Adrenal gland (tissue), 12 donors: ENCODE data around the gene STK24. TPM values are rescaled to one million over a fixed set of nuclear protein-coding genes. Genes with fewer than 3 reads are reported as not detected.

Experiments used
- DNase-seq, 7 donors: peaks; one replicate each; pipeline ENCODE4 v3.0.0-alpha.2; 2019 to 2020
- H3K27ac ChIP-seq, 5 donors: fragments of 200-600 bp; sonication (generic) in 4 of 5; 1 replicate in 3 of 5; 2 replicates in 2 of 5; pipeline versions ENCODE4 v1.5.1 to v1.8.0; 2016 to 2020; ENCODE audit warnings: mild to moderate bottlenecking in 1 of 5
- H3K27me3 ChIP-seq: fragments of 200-600 bp; 2 replicates; pipeline ENCODE4 v1.8.0; 2021
- H3K36me3 ChIP-seq, 2 donors: fragments of 200-600 bp; replicated peaks in 1 of 2; 1 replicate in 1 of 2; 2 replicates in 1 of 2; pipeline versions ENCODE4 v1.5.1 to v1.8.0; 2018 to 2022
- H3K4me1 ChIP-seq, 2 donors: fragments of 200-600 bp; replicated peaks in 1 of 2; 1 replicate in 1 of 2; 2 replicates in 1 of 2; pipeline versions ENCODE4 v1.5.1 to v1.8.0; 2018 to 2021
- H3K4me3 ChIP-seq, 4 donors: fragments of 200-600 bp; sonication (generic) in 3 of 4; one replicate each; pipeline ENCODE4 v1.5.1; 2016 to 2018
- H3K9me3 ChIP-seq, 3 donors: fragments of 200-600 bp; sonication (generic) in 1 of 3; replicated peaks in 1 of 3; 1 replicate in 2 of 3; 2 replicates in 1 of 3; pipeline versions ENCODE4 v1.5.1 to v1.8.0; 2016 to 2021
- CTCF ChIP-seq, 6 experiments: fragments of 450-650 bp in 4 of 6; fragments of 200-600 bp in 2 of 6; sonication (generic) in 1 of 6; IDR thresholded peaks; 1 replicate in 5 of 6; 2 replicates in 1 of 6; pipeline versions ENCODE4 v1.5.1 to v1.8.0; 2016 to 2021; ENCODE audit warnings: antibody characterized with exemption in 6 of 6, mild to moderate bottlenecking in 2 of 6, moderate library complexity in 1 of 6
- POLR2A ChIP-seq, 2 donors: fragments of 450-650 bp; IDR thresholded peaks; one replicate each; pipeline ENCODE4 v1.6.1; 2017; ENCODE audit warnings: antibody characterized with exemption in 2 of 2, mild to moderate bottlenecking in 2 of 2, moderate library complexity in 1 of 2
- WGBS, 4 donors: extraction: QIAGEN DNeasy Blood & Tissue Kit in 2 of 4; methylation state at CpG; one replicate each; pipeline versions ENCODE4 v1.1.5 to v1.1.7; 2013 to 2017; 5-methylcytosine and 5-hydroxymethylcytosine counted together
- intact Hi-C, 2 donors: fragments of 100-400 bp; cut with DNase I; formaldehyde crosslinking; loops; one replicate each; pipeline versions ENCODE4 v1.14.1 to v1.15.0; 2022 to 2023
- polyA plus RNA-seq, 3 donors: library from polyadenylated mRNA; stranded (reverse); fragments of 200-250 nt in 2 of 3; fragments of 350-450 nt in 1 of 3; fragmentation: Illumina TruSeq in 1 of 3; extraction: RNeasy Lipid Tissue Mini Kit (QIAGEN cat#74804) in 1 of 3; gene quantifications; one replicate each; pipeline ENCODE4 v1.2.3, GENCODE V29; 2013 to 2014
- total RNA-seq, 9 donors: library from RNA; depleted of rRNA in 4 of 9; stranded (reverse); fragments of >200 nt in 4 of 9; fragments of 120-200 nt in 1 of 9; fragmentation: NEBNext Ultra II Directional in 1 of 9; extraction: Animal tissue kit (Norgen Biotek cat#: 25700) in 1 of 9; gene quantifications; one replicate each; pipeline versions ENCODE4 v1.1.0 to v1.2.4, GENCODE V29; 2013 to 2023
- donor health status: healthy with polysubstance abuse.
- donor health status: Bipolar disorder and iron deficiency.
- donor health status: DM: yes; HTN: yes; CAD: no.
- donor health status: DM: no; HTN: no; CAD: no.
- donor health status: DM: no; HTN: no; CAD: no.
- donor health status: DM: yes; HTN: yes; CAD: no.

STK24 gene
- total and polyA plus RNA-seq, 12 donors, result 17.7 to 72.2 (median 56.0) TPM

- WGBS, 4 donors, result 61 to 75% (median 66%) methylated on average over 22 to 23 of the region's 23 CpGs
- no peaks in the 10 kb centered on the region for H3K36me3 ChIP-seq
- no peak for TF ChIP-seq CTCF (IDR thresholded peaks at IDR 0.05)
- TF ChIP-seq POLR2A (IDR thresholded peaks at IDR 0.05), result no peak
- peak overlapping the region in 1 of 4 donors; percentile 4 for H3K4me3 ChIP-seq
- H3K27me3 ChIP-seq, result no peaks in the 10 kb centered on the region
- H3K27ac ChIP-seq, result peak overlapping the region in 2 of 5 donors; percentile 8 to 73
- DNase-seq, result no peak
- H3K4me1 ChIP-seq, result peaks cover 0 to 51% of the 10 kb centered on the region in 2 donors
- H3K9me3 ChIP-seq, result no peaks in the 10 kb centered on the region
- intact Hi-C loops, result no loop called here
Measured at GRCh38 chr13:98542568-98543377, 34.1 kb downstream of the STK24 start.

GRCh38 chr13:98541701-98542203 lies 35.2 kb downstream of the STK24 start:
- Histone ChIP-seq H3K27me3 (no peaks in the 10 kb centered on the region), H3K9me3 (no peaks in the 10 kb centered on the region), H3K4me3 (no peak overlapping the region), H3K27ac (peak overlapping the region in 1 of 5 donors; percentile 73), H3K4me1 (peaks cover 0 to 51% of the 10 kb centered on the region in 2 donors), H3K36me3 (no peaks in the 10 kb centered on the region)
- whole genome bisulfite sequencing, 4 donors, result 53 to 63% (median 60%) methylated on average over 10 of the region's 10 CpGs
- TF ChIP-seq POLR2A (IDR thresholded peaks at IDR 0.05) (no peak), CTCF (IDR thresholded peaks at IDR 0.05) (peak in 2 of 6 experiments; percentile 11 to 25)
- intact Hi-C loops, result no loop called here
- peak in 2 of 7 donors; percentile 35 to 54 for DNase-seq

GRCh38 chr13:98541191-98541590 lies 35.7 kb downstream of the STK24 start:
- intact Hi-C loops, result no loop called here
- no peaks in the 10 kb centered on the region for H3K9me3 ChIP-seq
- no peak for DNase-seq
- no peaks in the 10 kb centered on the region for H3K27me3 ChIP-seq
- WGBS, 4 donors, result 58 to 77% (median 65%) methylated on average over 5 of the region's 5 CpGs
- TF ChIP-seq POLR2A (IDR thresholded peaks at IDR 0.05), result no peak
- TF ChIP-seq CTCF (IDR thresholded peaks at IDR 0.05), result no peak
- peak overlapping the region in 1 of 5 donors; percentile 73 for H3K27ac ChIP-seq
- peaks cover 0 to 49% of the 10 kb centered on the region in 2 donors for H3K4me1 ChIP-seq
- H3K36me3 ChIP-seq, result no peaks in the 10 kb centered on the region
- no peak overlapping the region for H3K4me3 ChIP-seq

DNA sequence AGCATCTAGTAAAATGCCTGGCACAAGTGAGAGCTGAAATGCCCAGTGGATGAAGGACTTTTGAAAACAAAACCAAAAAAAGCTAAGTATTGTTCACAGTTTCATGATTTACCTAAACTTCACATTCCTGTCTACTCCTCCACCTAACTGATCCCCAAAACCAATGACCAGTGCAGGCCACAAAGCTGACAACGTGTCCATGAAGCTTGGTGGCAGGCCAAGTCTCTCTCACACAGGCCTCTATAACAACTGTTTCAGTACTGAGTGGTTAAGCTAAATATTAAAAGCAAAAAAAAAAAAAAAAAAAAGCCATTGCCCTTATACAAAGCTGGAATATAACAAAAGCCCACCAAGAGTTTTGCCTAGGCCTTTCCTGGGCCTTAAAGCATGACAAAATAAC lies 36.4 kb downstream of the STK24 start:
- no peaks in the 10 kb centered on the region for H3K36me3 ChIP-seq
- DNase-seq, result peak in 1 of 7 donors; percentile 43
- H3K27me3 ChIP-seq, result no peaks in the 10 kb centered on the region
- no peak overlapping the region for H3K4me3 ChIP-seq
- H3K4me1 ChIP-seq, result peaks cover 0 to 49% of the 10 kb centered on the region in 2 donors
- H3K27ac ChIP-seq, result peak overlapping the region in 1 of 5 donors; percentile 73
- WGBS, 4 donors, result 28 to 50% (median 29%) methylated on average over 1 of the region's 1 CpG
- intact Hi-C loops, result no loop called here
- no peak for TF ChIP-seq CTCF (IDR thresholded peaks at IDR 0.05)
- no peak for TF ChIP-seq POLR2A (IDR thresholded peaks at IDR 0.05)
- no peaks in the 10 kb centered on the region for H3K9me3 ChIP-seq
